Measurements from ENCODE around the gene COL21A1.

DNA sequence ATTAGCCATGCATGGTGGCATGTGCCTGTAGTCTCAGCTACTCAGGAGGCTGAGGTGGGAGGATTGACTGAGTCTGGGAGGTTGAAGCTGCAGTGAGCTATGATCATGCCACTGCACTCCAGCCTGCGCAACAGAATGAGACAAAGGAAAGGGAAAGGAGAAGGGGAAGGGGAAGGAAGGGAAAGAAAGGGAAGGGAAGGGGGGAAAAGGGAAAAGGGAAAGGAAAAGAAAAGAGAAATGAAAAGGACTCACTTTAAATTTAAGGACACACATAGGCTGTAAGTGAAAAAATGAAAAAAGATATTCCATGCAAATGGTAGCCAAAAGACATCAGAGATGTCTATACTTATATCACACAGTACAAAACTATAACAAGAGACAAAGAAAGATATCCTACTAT, 74.2 kb downstream of the COL21A1 start:
- TF ChIP-seq, protein P1, sequence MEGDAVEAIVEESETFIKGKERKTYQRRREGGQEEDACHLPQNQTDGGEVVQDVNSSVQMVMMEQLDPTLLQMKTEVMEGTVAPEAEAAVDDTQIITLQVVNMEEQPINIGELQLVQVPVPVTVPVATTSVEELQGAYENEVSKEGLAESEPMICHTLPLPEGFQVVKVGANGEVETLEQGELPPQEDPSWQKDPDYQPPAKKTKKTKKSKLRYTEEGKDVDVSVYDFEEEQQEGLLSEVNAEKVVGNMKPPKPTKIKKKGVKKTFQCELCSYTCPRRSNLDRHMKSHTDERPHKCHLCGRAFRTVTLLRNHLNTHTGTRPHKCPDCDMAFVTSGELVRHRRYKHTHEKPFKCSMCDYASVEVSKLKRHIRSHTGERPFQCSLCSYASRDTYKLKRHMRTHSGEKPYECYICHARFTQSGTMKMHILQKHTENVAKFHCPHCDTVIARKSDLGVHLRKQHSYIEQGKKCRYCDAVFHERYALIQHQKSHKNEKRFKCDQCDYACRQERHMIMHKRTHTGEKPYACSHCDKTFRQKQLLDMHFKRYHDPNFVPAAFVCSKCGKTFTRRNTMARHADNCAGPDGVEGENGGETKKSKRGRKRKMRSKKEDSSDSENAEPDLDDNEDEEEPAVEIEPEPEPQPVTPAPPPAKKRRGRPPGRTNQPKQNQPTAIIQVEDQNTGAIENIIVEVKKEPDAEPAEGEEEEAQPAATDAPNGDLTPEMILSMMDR (IDR thresholded peaks at IDR 0.05), result no peak
- TF ChIP-seq POLR2A (IDR thresholded peaks at IDR 0.05), result no peak
